Breast epithelium (tissue), 4 donors: ENCODE measurements around the gene PIH1D1. TPM values are rescaled to one million over a fixed set of nuclear protein-coding genes. Genes with fewer than 3 reads are reported as not detected.

ENCODE experiments used
- DNase-seq, 2 donors: peaks; one replicate each; pipeline ENCODE4 v3.0.0-alpha.2; 2019; ENCODE audit warnings: low spot score in 2 of 2
- H3K27ac ChIP-seq, 2 donors: fragments of 200-600 bp; sonication (generic) in 1 of 2; one replicate each; pipeline ENCODE4 v1.5.1; 2016 to 2019; ENCODE audit warnings: mild to moderate bottlenecking in 1 of 2
- H3K27me3 ChIP-seq, 2 donors: fragments of 200-600 bp; sonication (generic) in 1 of 2; one replicate each; pipeline versions ENCODE4 v1.5.1 to v1.6.0; 2017 to 2019; ENCODE audit warnings: control low read depth in 1 of 2, mild to moderate bottlenecking in 1 of 2
- H3K36me3 ChIP-seq: fragments of 200-600 bp; one replicate; pipeline ENCODE4 v1.5.1; 2019
- H3K4me1 ChIP-seq, 2 donors: fragments of 200-600 bp; sonication (generic); one replicate each; pipeline ENCODE4 v1.5.1; 2016 to 2019; ENCODE audit warnings: control low read depth in 1 of 2
- H3K4me3 ChIP-seq, 3 donors: fragments of 200-600 bp; sonication (generic); 1 replicate in 2 of 3; 2 replicates in 1 of 3; pipeline ENCODE4 v1.5.1; 2016 to 2019; ENCODE audit warnings: mild to moderate bottlenecking in 3 of 3, moderate library complexity in 2 of 3
- H3K9me3 ChIP-seq, 2 donors: fragments of 200-600 bp; sonication (generic) in 1 of 2; one replicate each; pipeline ENCODE4 v1.5.1; 2016 to 2019; ENCODE audit warnings: control low read depth in 1 of 2
- POLR2A ChIP-seq: fragments of 450-650 bp; IDR thresholded peaks from one replicate; pipeline ENCODE4 v1.6.1; 2016; ENCODE audit warnings: antibody characterized with exemption, mild to moderate bottlenecking, moderate library complexity
- POLR2AphosphoS5 ChIP-seq, 3 donors: sonication (generic); formaldehyde crosslinking; IDR thresholded peaks; one replicate each; pipeline ENCODE4 v1.6.1; 2017; ENCODE audit warnings: antibody characterized with exemption in 3 of 3
- intact Hi-C: fragments of 100-400 bp; cut with DNase I; formaldehyde crosslinking; loops from one replicate; pipeline ENCODE4 v1.15.1; 2023; ENCODE audit warnings: low total_unique reads
- total RNA-seq, 3 donors: library from RNA; depleted of rRNA; stranded (reverse); fragments of >200 nt; gene quantifications; one replicate each; pipeline ENCODE4 v1.1.0, GENCODE V29; 2016
- TF ChIP-seq, protein P1 (sequence below), 3 donors: fragments of 450-650 bp; IDR thresholded peaks; one replicate each; pipeline ENCODE4 v1.5.1; 2016 to 2017; ENCODE audit warnings: antibody characterized with exemption in 3 of 3, mild to moderate bottlenecking in 3 of 3, moderate library complexity in 3 of 3

PIH1D1 gene
- total RNA-seq, 3 donors from 2014 or later = 94.4 to 121 (median 106) TPM

DNA sequence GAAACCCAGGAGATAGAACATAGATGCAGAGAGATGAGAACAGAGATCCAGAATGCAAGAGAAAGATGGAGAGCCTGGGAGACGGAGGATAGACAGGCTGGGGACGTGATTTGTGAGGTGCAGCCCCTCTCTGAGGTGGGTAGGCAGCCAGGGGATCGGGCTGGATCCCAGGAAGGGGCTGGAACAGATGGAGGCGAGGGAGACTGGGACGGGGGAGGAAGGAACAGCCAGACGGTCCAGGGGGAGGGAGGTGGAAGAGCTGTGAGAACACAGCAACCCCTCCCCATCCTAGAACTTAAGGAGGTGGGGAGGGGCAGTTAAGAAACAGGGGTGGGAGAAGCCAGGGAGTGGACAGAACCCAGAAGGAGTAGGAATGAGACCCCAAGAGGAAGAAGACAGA, 13.4 kb downstream of the PIH1D1 start:
- peaks cover 0 to 55% of the 10 kb centered on the region in 2 donors for H3K27me3 ChIP-seq

DNA sequence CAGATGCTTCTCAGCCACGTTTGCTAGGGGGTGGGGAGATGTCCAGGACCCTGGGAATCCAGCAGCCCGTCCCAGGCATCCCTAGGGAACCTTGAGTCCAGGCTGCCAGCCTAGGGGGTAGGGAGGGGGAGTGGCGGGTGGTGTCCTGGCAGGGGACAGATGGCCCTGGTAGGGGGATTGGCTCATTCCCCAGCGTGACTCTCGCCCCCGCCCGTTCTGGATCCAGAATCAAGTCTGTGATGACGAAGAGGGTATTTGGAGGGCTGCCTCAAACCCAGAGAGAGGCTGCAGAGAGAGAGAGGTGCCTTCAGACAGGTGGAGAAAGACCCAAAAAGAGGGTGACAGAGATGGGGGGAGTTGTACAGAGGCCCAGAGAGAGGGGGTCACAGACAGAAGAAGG, 14.4 kb downstream of the PIH1D1 start:
- Histone ChIP-seq H3K9me3 (no peaks in the 10 kb centered on the region), H3K27ac (no peak overlapping the region), H3K27me3 (peaks cover 0 to 65% of the 10 kb centered on the region in 2 donors), H3K4me1 (no peaks in the 10 kb centered on the region), H3K36me3 (no peaks in the 10 kb centered on the region), H3K4me3 (no peak overlapping the region)
- intact Hi-C loops = loop anchor here (10.0 kb wide), 1 partner anchor 182 kb away; no protein-coding TSS in a partner anchor
- no peak for DNase-seq
- TF ChIP-seq POLR2AphosphoS5 (IDR thresholded peaks at IDR 0.05) = no peak
- TF ChIP-seq, protein P1, sequence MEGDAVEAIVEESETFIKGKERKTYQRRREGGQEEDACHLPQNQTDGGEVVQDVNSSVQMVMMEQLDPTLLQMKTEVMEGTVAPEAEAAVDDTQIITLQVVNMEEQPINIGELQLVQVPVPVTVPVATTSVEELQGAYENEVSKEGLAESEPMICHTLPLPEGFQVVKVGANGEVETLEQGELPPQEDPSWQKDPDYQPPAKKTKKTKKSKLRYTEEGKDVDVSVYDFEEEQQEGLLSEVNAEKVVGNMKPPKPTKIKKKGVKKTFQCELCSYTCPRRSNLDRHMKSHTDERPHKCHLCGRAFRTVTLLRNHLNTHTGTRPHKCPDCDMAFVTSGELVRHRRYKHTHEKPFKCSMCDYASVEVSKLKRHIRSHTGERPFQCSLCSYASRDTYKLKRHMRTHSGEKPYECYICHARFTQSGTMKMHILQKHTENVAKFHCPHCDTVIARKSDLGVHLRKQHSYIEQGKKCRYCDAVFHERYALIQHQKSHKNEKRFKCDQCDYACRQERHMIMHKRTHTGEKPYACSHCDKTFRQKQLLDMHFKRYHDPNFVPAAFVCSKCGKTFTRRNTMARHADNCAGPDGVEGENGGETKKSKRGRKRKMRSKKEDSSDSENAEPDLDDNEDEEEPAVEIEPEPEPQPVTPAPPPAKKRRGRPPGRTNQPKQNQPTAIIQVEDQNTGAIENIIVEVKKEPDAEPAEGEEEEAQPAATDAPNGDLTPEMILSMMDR (IDR thresholded peaks at IDR 0.05) = no peak
- no peak for TF ChIP-seq POLR2A

More for the DNA sequence above, 13.4 kb downstream of the PIH1D1 start:
- Histone ChIP-seq H3K4me1 (peaks cover 0 to 2% of the 10 kb centered on the region in 2 donors), H3K36me3 (no peaks in the 10 kb centered on the region), H3K27ac (no peak overlapping the region), H3K9me3 (no peaks in the 10 kb centered on the region), H3K4me3 (no peak overlapping the region)
- no peak for DNase-seq
- intact Hi-C loops = loop anchor here (10.0 kb wide), 1 partner anchor 183 kb away; no protein-coding TSS in a partner anchor
- TF ChIP-seq, protein P1 (IDR thresholded peaks at IDR 0.05) = no peak
- no peak for TF ChIP-seq POLR2A
- TF ChIP-seq POLR2AphosphoS5 (IDR thresholded peaks at IDR 0.05) = no peak

DNA sequence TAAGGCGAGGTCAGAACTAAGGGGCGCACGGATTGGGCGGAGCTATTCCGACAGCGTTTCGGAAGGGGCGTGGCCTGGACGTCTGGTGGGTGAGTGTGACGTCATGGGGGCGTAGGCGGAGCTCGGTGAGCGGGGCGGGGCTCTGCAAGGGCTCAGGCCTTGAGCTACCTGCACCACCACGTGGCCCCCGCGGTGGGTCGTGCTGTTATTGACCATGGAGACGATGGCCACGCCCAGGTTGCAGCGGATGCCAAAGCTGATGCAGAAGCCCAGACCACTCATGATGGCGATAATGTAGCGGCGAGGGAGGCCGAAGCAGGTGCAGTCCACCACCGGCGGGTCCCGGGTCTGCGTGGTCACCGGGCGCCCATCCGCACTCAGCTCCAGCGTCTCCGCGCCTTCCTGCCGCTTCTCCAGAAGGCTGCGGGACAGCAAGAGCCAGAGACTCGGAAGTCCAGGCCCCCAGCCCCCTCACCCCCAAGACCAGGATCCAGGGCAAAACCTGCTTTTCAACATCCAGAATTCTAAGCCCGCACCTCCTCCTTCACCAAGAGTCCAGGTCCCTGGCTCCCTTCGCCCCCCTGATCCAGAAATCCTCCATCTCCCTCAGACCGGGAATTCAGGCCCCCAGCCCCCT, 15.1 kb downstream of the PIH1D1 start:
- Histone ChIP-seq H3K4me3 (no peak overlapping the region), H3K4me1 (no peaks in the 10 kb centered on the region), H3K36me3 (no peaks in the 10 kb centered on the region), H3K27me3 (peaks cover 0 to 73% of the 10 kb centered on the region in 2 donors), H3K9me3 (no peaks in the 10 kb centered on the region), H3K27ac (no peak overlapping the region)
- DNase-seq = no peak
- intact Hi-C loops = loop anchor here (10.0 kb wide), 1 partner anchor 182 kb away; no protein-coding TSS in a partner anchor
- TF ChIP-seq POLR2A = no peak
- TF ChIP-seq, protein P1 (IDR thresholded peaks at IDR 0.05) = no peak
- no peak for TF ChIP-seq POLR2AphosphoS5 (IDR thresholded peaks at IDR 0.05)

DNA sequence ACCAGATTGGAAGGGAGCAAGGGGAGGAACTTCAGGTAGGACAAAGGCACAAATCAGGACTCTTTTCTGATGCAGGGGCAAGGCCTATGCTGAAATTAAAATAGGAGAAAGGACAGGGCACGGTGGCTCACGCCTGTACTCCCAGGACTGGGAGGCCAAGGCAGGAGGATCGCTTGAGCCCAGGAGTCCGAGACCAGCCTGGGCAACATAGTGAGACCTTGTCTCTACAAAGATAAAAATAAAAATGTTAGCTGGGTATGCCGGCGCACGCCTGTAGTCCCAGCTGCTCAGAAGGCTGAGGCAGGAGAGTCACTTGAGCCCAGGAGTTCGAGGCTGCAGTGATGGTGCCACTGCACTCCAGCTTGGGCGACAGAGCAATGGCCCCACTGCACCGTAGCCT, 15.9 kb downstream of the PIH1D1 start:
- H3K4me1 ChIP-seq = no peaks in the 10 kb centered on the region
- DNase-seq = no peak
- TF ChIP-seq POLR2AphosphoS5 (IDR thresholded peaks at IDR 0.05) = no peak
- TF ChIP-seq POLR2A = no peak
- TF ChIP-seq, protein P1 (IDR thresholded peaks at IDR 0.05) = no peak
- H3K4me3 ChIP-seq = no peak overlapping the region
- no peak overlapping the region for H3K27ac ChIP-seq
- H3K9me3 ChIP-seq = no peaks in the 10 kb centered on the region
- intact Hi-C loops = loop anchor here (10.0 kb wide), 1 partner anchor 181 kb away; no protein-coding TSS in a partner anchor
- H3K36me3 ChIP-seq = no peaks in the 10 kb centered on the region
- peaks cover 3 to 77% of the 10 kb centered on the region in 2 donors for H3K27me3 ChIP-seq

DNA sequence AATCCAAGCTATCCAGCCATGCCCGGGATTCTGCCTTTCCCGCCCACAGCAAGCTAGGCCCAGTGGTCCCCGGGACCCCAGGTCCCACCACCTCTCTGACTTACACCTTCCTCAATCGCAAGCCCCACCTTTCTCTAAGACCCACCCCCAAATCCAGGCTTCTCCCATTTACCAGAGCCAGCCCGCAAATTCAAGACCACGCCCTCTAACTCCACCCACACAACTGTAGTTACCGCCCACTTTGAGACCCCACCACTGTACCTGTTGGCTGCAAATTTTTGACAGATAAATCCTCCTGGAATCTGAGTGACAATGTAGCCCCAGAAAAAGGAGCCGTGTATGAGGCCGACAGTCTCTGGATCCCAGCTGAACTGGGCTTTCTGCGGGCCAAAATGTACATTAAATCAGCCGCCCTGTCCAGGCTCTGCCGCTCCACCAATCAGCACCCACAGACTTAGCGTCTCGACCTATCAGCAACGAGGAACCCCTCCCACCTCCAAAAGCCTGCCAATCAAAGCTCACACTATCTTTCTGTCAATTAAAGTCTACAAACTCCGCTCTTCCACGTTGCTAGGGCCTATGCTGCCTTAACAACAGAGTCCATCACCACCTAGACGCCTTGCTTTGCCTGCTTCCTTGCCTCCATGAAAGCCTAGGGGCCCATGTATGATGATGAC, 16.6 kb downstream of the PIH1D1 start:
- no peak overlapping the region for H3K27ac ChIP-seq
- no peak overlapping the region for H3K4me3 ChIP-seq
- H3K4me1 ChIP-seq = no peaks in the 10 kb centered on the region
- no peaks in the 10 kb centered on the region for H3K36me3 ChIP-seq
- no peak for DNase-seq
- peaks cover 3 to 72% of the 10 kb centered on the region in 2 donors for H3K27me3 ChIP-seq
- TF ChIP-seq, protein P1 (IDR thresholded peaks at IDR 0.05) = no peak
- TF ChIP-seq POLR2AphosphoS5 (IDR thresholded peaks at IDR 0.05) (no peak), POLR2A (no peak)
- no peaks in the 10 kb centered on the region for H3K9me3 ChIP-seq
- intact Hi-C loops = loop anchor here (10.0 kb wide), 1 partner anchor 180 kb away; no protein-coding TSS in a partner anchor
